Keratinocyte (primary cell): ENCODE measurements around the gene AP5Z1.

Experiments
- CTCF ChIP-seq, 3 experiments: IDR thresholded peaks in 1 of 3; conservative IDR thresholded peaks in 1 of 3; optimal IDR thresholded peaks in 1 of 3; 2 replicates in 2 of 3; 3 replicates in 1 of 3; pipeline versions ENCODE3 to v1.5.1; 2011; ENCODE audit warnings: low read length in 3 of 3, mild to moderate bottlenecking in 3 of 3, moderate library complexity in 2 of 3, control low read depth in 1 of 3, inconsistent platforms in 1 of 3; ENCODE audit not compliant: insufficient read depth in 2 of 3; ENCODE audit errors: extremely low read depth in 1 of 3
- EZH2 ChIP-seq: IDR thresholded peaks from one replicate; pipeline ENCODE4 v1.6.1; 2012; ENCODE audit warnings: inconsistent platforms, mild to moderate bottlenecking, low read length, moderate library complexity

- TF ChIP-seq CTCF (optimal IDR thresholded peaks at IDR 0.05 in 1 of 3, IDR thresholded peaks at IDR 0.05 in 1 of 3, conservative IDR thresholded peaks at IDR 0.05 in 1 of 3; ENCODE audit: extremely low read depth in 1 of 3, insufficient read depth in 2 of 3, low read length in 3 of 3) (no peak), EZH2 (no peak)
Measured at GRCh38 chr7:4786015-4786414, 10.6 kb downstream of the AP5Z1 start.
